ENCODE measurements around the gene ZIC5. TPM values are rescaled to one million over a fixed set of nuclear protein-coding genes. Genes with fewer than 3 reads are reported as not detected.
A peak's percentile ranks its signal among the peaks of the same experiment; 100 is the strongest.

Gene ZIC5
- total and polyA plus RNA-seq, 11 donors, result not detected

GRCh38 chr13:99970651-99971575 is 654 bp downstream of the ZIC5 start:
- H3K27me3 ChIP-seq, result peaks cover 89 to 97% (median 94%) of the 10 kb centered on the region in 9 donors
- no peak for ATAC-seq
- no peaks in the 10 kb centered on the region for H3K36me3 ChIP-seq
- TF ChIP-seq, protein P1, sequence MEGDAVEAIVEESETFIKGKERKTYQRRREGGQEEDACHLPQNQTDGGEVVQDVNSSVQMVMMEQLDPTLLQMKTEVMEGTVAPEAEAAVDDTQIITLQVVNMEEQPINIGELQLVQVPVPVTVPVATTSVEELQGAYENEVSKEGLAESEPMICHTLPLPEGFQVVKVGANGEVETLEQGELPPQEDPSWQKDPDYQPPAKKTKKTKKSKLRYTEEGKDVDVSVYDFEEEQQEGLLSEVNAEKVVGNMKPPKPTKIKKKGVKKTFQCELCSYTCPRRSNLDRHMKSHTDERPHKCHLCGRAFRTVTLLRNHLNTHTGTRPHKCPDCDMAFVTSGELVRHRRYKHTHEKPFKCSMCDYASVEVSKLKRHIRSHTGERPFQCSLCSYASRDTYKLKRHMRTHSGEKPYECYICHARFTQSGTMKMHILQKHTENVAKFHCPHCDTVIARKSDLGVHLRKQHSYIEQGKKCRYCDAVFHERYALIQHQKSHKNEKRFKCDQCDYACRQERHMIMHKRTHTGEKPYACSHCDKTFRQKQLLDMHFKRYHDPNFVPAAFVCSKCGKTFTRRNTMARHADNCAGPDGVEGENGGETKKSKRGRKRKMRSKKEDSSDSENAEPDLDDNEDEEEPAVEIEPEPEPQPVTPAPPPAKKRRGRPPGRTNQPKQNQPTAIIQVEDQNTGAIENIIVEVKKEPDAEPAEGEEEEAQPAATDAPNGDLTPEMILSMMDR (IDR thresholded peaks at IDR 0.05), result no peak
- TF ChIP-seq POLR2A (IDR thresholded peaks at IDR 0.05), result no peak
- H3K27ac ChIP-seq, result no peak overlapping the region
- WGBS, 4 donors, result 0 to 2% (median 1%) methylated on average over 7 to 118 of the region's 118 CpGs
- H3K4me1 ChIP-seq, result peaks cover 10 to 39% (median 20%) of the 10 kb centered on the region in 12 donors
- H3K4me3 ChIP-seq, result peak overlapping the region in 6 of 12 donors; percentile 5 to 38 (median 17)
- intact Hi-C loops (cut with DNase I), result no loop called here
- H3K9me3 ChIP-seq, result peaks cover 0 to 7% (median 0%) of the 10 kb centered on the region in 12 donors
- DNase-seq, result no peak

DNA sequence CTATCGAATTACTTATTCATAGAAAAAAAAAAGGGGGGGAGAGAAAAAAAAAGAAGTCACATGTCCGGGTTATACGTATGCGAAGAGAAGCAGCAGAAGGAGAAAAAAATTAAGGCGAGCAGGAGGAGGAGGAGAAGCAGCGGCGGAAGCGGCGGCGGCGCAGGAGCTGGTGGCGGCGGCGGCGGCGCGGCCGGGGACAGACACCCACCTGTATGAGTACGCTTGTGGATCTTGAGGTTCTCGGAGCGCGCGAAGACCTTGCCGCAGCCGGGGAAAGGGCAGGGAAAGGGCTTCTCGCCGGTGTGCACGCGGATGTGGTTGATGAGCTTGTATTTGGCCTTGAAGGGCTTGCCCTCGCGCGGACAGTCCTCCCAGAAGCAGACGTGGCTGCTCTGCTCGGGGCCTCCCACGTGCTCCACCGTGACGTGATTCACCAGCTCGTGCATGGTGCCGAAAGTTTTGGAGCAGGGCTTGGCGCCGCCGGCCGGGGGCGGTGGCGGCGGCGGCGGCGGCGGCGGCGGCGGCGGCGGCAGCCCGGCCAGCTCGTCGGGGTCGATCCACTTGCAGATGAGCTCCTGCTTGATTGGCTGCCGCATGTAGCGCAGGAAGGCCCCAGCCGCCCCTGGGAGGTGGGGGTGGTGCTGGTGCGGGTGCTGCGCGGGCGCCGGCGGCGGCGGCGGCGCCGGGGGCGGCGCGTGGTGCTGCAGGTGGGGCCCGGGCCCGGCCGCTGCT is 1.5 kb downstream of the ZIC5 start:
- Histone ChIP-seq H3K4me3 (peak overlapping the region in 7 of 12 donors; percentile 14 to 41 (median 29)), H3K4me1 (peaks cover 10 to 39% (median 20%) of the 10 kb centered on the region in 12 donors), H3K27me3 (peaks cover 82 to 97% (median 94%) of the 10 kb centered on the region in 9 donors), H3K9me3 (peaks cover 0 to 7% (median 0%) of the 10 kb centered on the region in 12 donors), H3K36me3 (no peaks in the 10 kb centered on the region), H3K27ac (no peak overlapping the region)
- 0 to 3% (median 3%) methylated on average over 35 to 79 of the region's 79 CpGs for WGBS, 4 donors
- ATAC-seq (no peak), DNase-seq (no peak)
- TF ChIP-seq, protein P1 (IDR thresholded peaks at IDR 0.05), result no peak
- TF ChIP-seq POLR2A (IDR thresholded peaks at IDR 0.05), result no peak
- intact Hi-C loops (cut with DNase I), result no loop called here

DNA sequence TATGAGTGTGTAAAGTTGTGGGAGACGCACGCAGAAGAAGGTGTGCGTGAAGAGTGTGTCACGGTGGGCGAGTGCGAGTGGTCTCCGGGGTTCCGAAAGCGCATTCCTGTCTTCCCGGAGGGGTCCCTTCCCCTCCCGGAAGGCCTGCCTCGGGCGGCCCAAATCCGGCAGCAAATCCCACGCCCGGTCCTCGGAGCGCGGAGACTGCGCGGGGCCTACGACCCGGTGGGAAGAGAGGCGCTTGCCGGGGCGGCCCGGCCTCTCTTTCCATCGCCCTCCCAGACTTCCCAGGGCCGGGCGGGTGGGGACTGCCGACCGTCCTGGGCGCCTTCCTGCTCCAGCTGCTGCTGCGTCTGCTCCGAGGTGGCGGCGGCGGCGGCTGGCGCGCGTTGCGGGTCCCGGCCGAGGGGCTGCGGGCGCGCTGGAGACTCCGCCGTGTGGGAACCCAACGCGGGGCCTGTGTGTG is 2.1 kb downstream of the ZIC5 start:
- no peaks in the 10 kb centered on the region for H3K36me3 ChIP-seq
- DNase-seq (no peak), ATAC-seq (no peak)
- H3K9me3 ChIP-seq, result peaks cover 0 to 7% (median 0%) of the 10 kb centered on the region in 12 donors
- TF ChIP-seq, protein P1 (IDR thresholded peaks at IDR 0.05), result no peak
- TF ChIP-seq POLR2A (IDR thresholded peaks at IDR 0.05), result no peak
- peaks cover 76 to 97% (median 94%) of the 10 kb centered on the region in 9 donors for H3K27me3 ChIP-seq
- H3K4me1 ChIP-seq, result peaks cover 10 to 39% (median 20%) of the 10 kb centered on the region in 12 donors
- H3K27ac ChIP-seq, result no peak overlapping the region
- intact Hi-C loops (cut with DNase I), result no loop called here
- H3K4me3 ChIP-seq, result peak overlapping the region in 6 of 12 donors; percentile 14 to 41 (median 30)
- WGBS, 4 donors, result 3 to 5% (median 4%) methylated on average over 19 to 52 of the region's 52 CpGs
